Tongue (tissue), 2 donors: ENCODE measurements around the gene PTPMT1. TPM values are rescaled to one million over a fixed set of nuclear protein-coding genes. Genes with fewer than 3 reads are reported as not detected.

Experiments used
- DNase-seq: peaks from one replicate; pipeline ENCODE4 v3.0.0-alpha.2; 2015
- total RNA-seq: library from RNA; depleted of rRNA; stranded (reverse); fragments of >200 nt; gene quantifications from one replicate; pipeline ENCODE4 v1.2.3, GENCODE V29; 2014

Gene PTPMT1
- total RNA-seq, 1 donor from 2014 or later = 61.0 TPM

DNA sequence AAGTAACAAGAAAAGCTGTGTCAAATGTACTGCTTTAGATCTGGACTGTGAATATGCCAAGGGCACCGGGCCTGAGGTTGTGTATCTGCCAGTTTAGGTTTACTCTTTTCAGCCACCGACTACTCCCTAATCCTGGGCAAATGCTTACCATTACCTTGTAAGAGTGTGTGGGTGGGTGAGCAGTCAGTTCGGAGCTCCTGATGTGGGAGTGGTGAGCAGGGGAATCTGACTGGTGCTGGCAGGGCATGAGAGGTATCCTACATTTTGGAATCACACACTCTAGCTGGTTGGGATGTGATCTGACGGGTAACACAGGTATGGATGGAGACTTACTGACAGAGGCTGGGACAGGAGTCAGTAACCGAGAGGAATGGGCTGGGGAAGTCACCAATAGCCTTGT is 18.4 kb downstream of the PTPMT1 start:
- DNase-seq = no peak

GRCh38 chr11:47586098-47586855 is 20.9 kb downstream of the PTPMT1 start, which contains the start of gene FAM180B:
FAM180B (plus strand) TSS chr11:47586678; CDS start chr11:47586769, 91 bp downstream.
- peak; percentile 87 for DNase-seq

DNA sequence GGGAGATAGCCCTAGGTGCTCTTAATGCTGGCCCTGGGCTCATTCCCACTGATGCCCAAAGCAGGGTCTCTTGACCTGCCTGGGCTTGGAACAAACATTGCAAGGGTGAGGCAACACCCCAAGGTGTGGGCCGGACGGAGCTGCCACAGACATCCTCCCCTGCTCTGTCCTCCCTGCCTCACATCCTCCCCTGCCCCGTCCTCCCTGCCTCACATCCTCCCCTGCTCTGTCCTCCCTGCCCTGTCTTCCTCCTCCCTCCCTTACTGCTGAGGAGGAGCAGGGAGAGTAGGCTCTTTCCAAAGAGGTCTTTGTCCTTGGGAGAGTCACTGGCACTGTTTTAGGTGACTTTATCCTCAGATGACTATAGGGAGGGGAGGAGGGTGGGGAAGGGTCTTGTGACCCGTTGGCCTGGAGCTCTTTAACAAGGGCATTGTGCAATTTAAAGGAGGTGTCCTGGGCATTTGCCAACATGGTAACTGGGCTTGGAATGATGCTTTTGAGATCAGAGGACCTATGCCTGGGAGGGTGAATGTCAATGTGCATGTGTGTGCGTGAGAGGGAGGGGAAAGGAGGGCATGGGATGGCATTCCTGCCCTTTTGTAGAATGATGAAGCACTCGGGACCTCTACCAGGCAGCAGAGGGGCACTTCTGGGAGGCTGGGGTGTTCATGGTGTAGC is 21.8 kb downstream of the PTPMT1 start:
- DNase-seq = no peak

GRCh38 chr11:47587723-47588326 is 22.4 kb downstream of the PTPMT1 start:
- peak; percentile 83 for DNase-seq

DNA sequence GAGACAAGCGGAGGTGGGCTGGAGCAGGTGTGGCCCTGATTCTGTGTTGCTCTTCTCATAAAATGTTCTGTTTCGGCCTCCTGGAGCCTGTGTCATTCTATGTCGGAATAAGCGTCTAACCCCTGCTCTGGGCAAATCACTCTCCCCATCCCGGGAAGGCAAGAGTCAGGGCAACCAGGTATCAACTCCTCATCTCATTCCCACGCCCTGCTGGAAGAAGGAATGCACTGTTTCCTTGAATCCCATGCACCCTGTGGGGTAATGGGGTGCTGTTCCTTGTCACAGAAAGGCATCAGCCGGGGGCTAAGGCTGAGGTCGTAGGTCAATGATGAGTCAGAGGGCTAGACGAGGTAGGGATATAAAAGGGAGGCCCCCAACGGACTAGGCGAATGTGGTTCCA is 23.7 kb downstream of the PTPMT1 start:
- DNase-seq = no peak

DNA sequence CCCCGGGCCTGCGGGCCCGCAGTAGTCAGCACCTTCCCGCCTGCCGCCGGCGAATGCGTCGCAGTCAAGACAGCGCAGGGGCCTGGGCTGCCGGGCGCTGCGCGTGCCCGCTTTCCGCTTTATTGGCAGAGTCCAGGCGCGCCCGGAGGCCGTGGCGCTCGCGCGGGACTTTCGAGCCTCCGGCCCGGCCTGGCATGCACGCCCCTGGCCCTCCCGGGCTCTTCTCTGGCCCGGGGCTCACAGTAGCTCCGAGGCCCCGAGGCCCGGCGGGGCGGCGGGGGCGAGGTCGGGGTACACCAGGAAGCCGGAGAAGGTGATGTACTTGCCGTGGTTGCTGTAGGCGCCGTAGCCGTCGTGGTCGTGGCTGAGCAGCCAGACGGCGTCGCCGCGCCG is 24.2 kb downstream of the PTPMT1 start:
- peak; percentile 42 for DNase-seq

- peak; percentile 86 for DNase-seq
Observed at GRCh38 chr11:47589977-47590861, 24.8 kb downstream of the PTPMT1 start.

DNA sequence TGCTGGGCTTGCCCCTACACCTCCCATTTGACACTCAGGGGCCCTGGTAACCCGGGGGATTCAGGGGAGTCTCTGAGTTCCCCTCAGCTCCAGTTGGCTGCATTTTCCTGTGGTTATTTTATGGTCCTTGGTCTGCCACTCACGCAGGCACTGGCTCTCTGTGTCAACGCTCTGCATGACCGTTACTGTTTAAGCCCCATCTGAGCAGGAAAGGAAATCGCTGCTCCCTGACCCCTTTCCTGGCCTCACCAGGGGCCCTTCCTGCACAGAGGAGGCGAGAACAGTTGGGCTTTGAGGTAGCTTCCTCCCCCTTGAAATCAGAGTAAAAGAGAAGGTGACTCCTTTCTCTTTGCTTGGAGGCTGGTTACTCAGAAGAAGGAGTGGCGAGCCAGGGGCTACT is 26.4 kb downstream of the PTPMT1 start:
- DNase-seq = no peak

DNA sequence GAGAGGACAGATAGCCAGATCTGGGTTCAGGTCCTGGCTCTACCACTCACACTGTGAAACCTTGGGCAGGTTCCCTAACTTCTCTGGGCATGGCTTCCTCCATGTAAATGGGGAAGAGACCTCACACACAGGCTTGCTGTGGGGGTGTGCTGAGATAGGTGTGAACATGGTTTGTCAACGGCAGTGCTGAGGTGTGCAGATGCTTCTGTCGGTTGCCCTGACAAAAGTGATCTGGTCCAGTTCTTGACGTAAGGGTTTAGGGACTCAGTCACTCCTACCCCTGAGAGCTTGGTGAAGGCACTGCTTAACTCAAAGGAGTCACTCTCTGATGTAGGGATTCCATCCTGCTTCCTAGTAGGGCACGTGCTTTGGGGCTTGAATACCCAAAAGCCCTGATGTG is 26.9 kb downstream of the PTPMT1 start:
- DNase-seq = no peak

GRCh38 chr11:47592970-47593369 is 27.6 kb downstream of the PTPMT1 start:
- no peak for DNase-seq

DNA sequence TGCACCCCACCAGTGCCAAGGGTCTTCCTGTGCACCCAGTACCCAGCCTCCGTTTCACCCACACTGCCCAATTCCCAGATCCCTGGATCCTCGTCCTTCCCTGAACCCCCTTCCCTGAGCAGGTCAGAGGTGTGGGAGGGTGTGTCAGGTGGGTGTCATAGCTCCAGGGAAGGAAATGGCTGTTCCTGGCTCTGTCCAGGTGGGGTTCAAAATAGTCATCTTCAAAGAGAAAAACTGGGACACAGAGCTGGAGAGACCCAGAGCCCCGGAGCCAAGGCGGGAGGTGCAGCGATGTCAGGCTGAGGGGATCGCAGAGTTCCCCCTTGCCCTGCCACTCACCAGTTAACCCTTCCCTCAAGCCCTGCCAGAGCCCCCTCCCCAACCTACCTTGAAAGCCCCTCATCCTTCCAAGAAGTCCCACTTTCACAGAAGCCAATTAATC is 28.1 kb downstream of the PTPMT1 start:
- DNase-seq = no peak

- DNase-seq = no peak
Observed at GRCh38 chr11:47593934-47594855, 28.8 kb downstream of the PTPMT1 start, which contains the start of gene C1QTNF4. C1QTNF4 (minus strand) TSS chr11:47594411; CDS start chr11:47590810, 3,601 bp downstream.

GRCh38 chr11:47595029-47595428 is 29.6 kb downstream of the PTPMT1 start:
- no peak for DNase-seq

- no peak for DNase-seq
Observed at GRCh38 chr11:47595967-47596366, 30.6 kb downstream of the PTPMT1 start.

- DNase-seq = no peak
Observed at GRCh38 chr11:47599902-47600301, 34.5 kb downstream of the PTPMT1 start.

DNA sequence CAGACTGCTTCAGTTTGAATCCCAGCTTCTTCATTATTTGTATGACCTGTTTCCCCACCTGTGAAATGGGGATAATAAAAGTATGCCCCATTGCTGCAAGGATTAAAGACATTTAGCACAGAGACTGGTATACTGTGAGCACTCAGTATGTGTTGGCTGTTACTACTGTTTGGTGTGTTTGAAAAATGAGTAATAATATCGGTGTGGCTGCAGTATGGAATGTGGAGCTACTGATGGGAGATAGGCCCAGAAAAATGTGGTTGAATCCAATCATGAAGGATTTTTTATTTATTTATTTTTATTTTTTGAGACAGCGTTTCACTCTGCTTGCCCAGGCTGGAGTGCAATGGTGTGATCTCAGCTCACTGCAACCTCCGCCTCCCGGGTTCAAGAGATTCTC is 37.9 kb downstream of the PTPMT1 start:
- DNase-seq = no peak

- no peak for DNase-seq
Observed at GRCh38 chr11:47605921-47606320, 40.5 kb downstream of the PTPMT1 start.

- peak; percentile 35 for DNase-seq
Observed at GRCh38 chr11:47606731-47607130, 41.3 kb downstream of the PTPMT1 start.

GRCh38 chr11:47607380-47607779 is 42.0 kb downstream of the PTPMT1 start:
- peak; percentile 73 for DNase-seq

- no peak for DNase-seq
Observed at GRCh38 chr11:47609675-47610074, 44.3 kb downstream of the PTPMT1 start.

DNA sequence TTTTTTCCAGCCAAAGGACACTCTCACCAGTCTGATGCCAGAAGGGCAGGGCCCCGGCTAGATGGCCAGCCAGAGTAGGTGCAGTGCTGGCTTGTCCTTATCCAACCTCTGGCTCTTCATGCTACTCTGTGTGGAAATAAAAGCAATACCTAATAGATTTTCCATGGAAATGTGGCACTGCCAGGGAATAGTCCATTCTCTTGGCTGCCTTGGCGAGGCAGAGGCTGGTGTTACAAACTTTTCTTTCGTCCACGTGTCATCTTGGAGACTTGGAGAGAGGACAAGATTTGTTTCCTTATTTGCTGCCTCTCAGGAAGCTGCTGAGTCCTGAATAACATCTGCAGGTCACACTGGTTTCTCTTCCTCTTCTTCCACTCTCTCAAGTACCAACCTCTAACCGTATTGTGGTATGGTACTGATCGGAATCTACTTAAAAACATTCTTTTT is 46.0 kb downstream of the PTPMT1 start:
- DNase-seq = no peak
